ENCODE measurements around the gene EGFL6.
"Not testable (repeated sequence)": the region's sequence is repeated elsewhere in the genome, so short reads cannot be mapped to it uniquely, and the experiment has no call there.

EGFL6 gene

GRCh38 chrX:13655674-13656073 is 86.3 kb downstream of the EGFL6 start:
- no peak for DNase-seq

DNA sequence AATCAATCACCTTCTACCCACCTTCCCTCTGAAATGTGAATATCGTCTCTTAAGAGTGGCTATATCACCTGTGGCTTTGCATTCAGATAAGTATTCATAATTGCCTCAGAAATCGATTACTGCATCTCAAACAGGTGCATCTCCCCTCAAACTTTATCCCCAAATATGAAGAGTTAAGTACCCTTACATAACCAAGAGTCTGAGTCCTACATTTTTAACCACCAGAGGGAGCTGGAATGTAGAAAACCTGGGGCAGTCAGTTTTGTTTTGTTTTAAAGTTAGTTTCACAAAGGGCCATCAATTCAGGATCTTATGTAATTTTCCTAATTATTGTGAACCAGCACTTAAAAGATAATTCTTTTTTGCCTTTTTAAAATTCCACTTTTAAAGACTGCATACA is 89.2 kb downstream of the EGFL6 start:
- no peak for DNase-seq

- DNase-seq, result no peak
Measured at GRCh38 chrX:13659063-13659462, 89.7 kb downstream of the EGFL6 start.

DNA sequence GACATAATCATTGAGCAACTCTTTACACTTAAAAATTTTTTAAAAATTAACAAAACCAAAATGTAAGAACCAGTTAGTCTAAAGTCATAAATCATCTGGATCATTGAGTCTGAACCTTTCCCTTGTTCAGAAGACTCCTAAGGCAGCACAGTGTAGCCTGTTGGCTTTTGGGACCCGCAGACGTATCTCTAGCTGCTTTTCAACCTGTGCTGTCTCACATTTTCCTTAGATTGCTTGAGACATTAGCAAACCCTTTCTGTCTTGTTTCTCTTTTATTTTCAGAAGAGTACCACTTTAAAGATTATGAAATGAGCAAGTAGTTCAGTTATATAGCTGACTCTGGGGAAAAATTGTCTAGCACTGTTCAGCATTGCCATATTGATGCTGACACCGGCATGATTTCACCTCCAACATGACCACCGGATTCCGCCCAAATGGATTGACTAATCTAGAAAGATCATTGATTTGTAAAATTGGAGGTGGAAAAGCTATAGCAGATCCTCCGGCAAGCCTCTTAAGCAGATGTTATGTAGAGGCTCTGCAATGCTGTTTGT is 92.4 kb downstream of the EGFL6 start:
- no peak for DNase-seq

DNA sequence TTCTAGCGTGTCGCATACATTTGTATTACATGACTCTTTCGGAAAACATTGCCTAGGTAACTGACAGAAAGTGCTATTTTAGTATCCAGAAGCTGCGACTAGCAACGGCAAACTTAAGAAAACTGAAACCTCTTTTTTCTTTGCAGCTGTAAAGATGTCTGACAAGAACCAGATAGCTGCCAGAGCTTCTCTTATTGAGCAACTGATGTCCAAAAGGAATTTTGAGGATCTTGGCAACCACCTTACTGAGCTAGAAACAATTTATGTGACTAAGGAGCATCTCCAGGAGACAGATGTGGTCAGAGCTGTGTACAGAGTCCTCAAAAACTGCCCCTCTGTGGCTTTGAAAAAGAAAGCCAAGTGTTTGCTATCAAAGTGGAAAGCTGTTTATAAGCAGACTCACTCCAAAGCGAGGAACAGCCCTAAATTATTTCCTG is 93.0 kb downstream of the EGFL6 start:
- DNase-seq, result no peak

DNA sequence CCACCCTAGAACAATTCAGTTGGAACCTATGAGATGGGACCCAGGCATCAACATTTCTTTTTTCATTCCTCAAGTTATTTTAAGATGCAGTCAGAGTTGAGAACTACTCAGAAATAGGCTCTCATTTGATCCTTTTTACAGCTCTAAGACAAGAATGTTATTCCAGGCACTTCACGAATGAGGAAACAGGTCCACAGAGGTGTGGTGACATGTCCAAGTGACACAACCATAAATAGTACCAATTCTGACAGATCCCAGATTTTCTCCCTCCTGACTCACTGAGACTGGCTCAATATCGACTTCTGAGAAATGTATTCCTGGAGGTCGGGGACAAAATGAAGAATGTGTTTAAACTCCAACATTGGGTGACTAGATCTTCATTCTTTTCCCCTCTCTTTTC is 94.6 kb downstream of the EGFL6 start:
- DNase-seq, result no peak

GRCh38 chrX:13666836-13667235 is 97.4 kb downstream of the EGFL6 start:
- DNase-seq, result no peak

DNA sequence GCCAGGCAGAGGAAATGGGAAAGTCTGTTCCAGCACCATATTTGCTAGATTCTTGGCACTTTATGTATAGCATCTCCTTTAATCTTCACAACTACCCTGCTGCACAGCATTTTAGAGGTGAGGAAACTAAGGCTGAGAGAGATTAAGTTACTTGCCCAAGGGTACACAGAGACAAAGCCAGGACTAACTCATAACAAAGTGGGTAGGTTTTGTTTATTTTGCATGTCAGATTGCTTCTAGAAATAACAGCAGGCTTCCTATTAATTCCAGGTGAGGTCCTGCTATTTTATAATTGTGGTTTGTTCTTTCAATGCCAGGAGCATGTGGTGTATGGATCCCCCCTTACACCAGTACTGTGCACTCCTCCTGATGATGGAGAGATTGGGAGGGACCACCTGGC is 98.5 kb downstream of the EGFL6 start:
- no peak for DNase-seq

DNA sequence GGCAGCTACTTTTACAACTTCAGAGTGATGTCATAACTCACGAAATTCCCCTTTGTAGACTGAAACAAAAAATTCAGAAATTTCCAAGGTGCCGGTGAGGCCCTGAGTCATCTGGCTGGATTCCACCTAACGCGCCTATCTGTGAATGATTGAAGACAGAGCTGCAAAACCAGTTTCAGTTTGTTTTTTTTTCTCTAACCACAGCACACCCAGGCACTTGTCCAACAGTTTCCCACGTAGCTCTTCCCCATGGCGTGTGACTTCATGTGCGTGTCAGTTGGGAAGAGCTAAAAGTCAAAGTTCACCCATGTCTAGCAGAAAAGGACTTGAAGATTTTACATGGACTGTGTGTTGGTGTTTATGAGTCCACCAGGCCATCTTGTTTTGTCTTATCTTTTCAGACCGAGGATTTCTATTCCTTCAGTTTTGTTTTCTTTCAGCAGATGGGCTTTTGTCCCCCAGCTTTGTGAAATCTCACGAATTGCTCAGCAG is 99.9 kb downstream of the EGFL6 start:
- peak; percentile 49 for DNase-seq

DNA sequence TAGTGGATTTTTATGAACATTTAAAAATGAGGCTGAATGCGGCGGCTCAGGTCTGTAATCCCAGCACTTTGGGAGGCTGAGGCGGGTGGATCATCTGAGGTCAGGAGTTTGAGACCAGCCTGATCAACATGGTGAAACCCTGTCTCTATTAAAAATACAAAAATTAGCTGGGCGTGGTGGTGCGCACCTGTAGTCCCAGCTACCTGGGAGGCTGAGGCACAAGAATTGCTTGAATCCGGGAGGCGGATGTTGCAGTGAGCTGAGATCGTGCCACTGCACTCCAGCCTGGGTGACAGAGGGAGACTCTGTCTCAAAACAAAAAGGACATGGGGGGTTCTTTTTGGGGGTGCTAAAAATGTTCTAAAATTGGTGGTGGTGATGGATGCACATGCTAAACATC is 100.4 kb downstream of the EGFL6 start:
- DNase-seq, result not testable (repeated sequence)

DNA sequence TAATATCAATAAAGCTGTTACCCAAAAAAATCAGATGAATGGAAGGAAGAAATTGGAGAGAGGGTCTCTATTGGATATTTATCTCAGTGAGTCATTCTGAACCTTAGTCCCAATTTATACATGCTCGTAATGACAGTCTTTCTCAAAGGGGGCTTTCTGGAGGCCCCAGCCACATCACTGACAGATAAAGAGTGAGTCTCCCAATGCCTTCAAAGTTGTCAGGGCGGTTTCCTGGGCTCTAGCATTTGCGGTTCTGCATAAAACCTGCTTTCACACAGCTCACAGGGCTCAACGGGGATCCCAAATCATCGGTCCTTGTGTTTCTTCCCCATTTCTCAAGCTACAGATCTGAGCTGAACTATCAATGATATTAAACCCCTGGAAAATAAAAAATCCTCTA is 100.8 kb downstream of the EGFL6 start:
- DNase-seq, result no peak

DNA sequence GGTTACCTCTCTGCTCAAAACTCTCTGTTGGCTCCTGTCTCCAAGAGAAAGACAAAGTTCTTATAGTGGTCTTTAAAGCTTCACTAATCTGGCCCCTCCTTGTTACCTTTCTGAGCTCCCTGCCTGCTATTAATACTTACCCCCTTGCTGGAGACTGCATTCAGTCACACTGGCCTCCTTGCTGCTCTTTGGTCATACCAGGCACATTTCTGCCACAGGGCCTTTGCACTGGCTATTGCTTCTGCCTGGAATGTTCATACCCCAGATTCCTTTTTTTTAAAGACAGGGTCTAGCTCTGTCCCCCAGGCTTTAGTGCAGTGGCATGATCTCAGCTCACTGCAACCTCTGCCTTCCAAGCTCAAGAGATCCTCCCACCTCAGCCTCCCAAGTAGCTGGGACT is 103.6 kb downstream of the EGFL6 start:
- DNase-seq, result no peak

GRCh38 chrX:13676885-13677284 is 107.5 kb downstream of the EGFL6 start:
- DNase-seq, result no peak

GRCh38 chrX:13679700-13680099 is 110.3 kb downstream of the EGFL6 start:
- not testable (repeated sequence) for DNase-seq

DNA sequence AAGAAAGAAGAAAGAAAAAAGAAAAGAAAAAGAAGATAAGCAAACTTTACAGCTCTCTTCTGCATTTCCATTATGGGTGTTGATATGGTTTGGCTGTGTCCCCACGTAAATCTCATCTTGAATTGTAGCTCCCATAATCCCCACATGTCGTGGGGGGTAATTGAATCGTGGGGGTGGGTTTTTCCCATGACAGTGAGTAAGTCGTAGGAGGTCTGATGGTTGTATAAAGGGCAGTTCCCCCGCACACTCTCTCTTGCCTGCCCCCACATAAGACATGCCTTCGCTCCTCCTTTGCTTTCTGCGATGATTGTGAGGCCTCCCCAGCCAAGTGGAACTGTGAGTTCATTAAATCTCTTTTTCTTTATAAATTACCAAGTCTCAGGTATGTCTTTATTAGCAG is 112.2 kb downstream of the EGFL6 start:
- DNase-seq, result no peak
